ENCODE data around the gene PRKCB. TPM values are rescaled to one million over a fixed set of nuclear protein-coding genes. Genes with fewer than 3 reads are reported as not detected.

Gene PRKCB
- total RNA-seq, 6 donors from 2014 or later = 9.6 to 28.0 (median 13.9) TPM

GRCh38 chr16:23821467-23821866 is 14.3 kb upstream of the PRKCB start:
- Histone ChIP-seq H3K4me3 (no peak overlapping the region), H3K9me3 (no peaks in the 10 kb centered on the region), H3K27me3 (no peaks in the 10 kb centered on the region), H3K27ac (no peak overlapping the region), H3K36me3 (no peaks in the 10 kb centered on the region), H3K4me1 (peaks cover 0 to 6% (median 0%) of the 10 kb centered on the region in 4 donors)
- ATAC-seq (ENCODE audit: low FRiP score in 2 of 2) (no peak), DNase-seq (no peak)
- 62 to 84% methylated on average over 4 of the region's 4 CpGs for WGBS, 2 donors
- TF ChIP-seq CTCF (IDR thresholded peaks at IDR 0.05) (no peak), POLR2A (IDR thresholded peaks at IDR 0.05) (no peak), POLR2AphosphoS5 (IDR thresholded peaks at IDR 0.05) (no peak), EP300 (IDR thresholded peaks at IDR 0.05) (no peak)

- no peak for ATAC-seq (ENCODE audit: low FRiP score in 2 of 2)
- no peak overlapping the region for H3K27ac ChIP-seq
- no peaks in the 10 kb centered on the region for H3K27me3 ChIP-seq
- DNase-seq = no peak
- TF ChIP-seq CTCF (IDR thresholded peaks at IDR 0.05) = no peak
- TF ChIP-seq POLR2A (IDR thresholded peaks at IDR 0.05) = no peak
- TF ChIP-seq POLR2AphosphoS5 (IDR thresholded peaks at IDR 0.05) = no peak
- no peak for TF ChIP-seq EP300 (IDR thresholded peaks at IDR 0.05)
- WGBS, 2 donors = 73 to 86% methylated on average over 6 of the region's 6 CpGs
- no peak overlapping the region for H3K4me3 ChIP-seq
- no peaks in the 10 kb centered on the region for H3K36me3 ChIP-seq
- H3K4me1 ChIP-seq = peaks cover 0 to 6% (median 0%) of the 10 kb centered on the region in 4 donors
- no peaks in the 10 kb centered on the region for H3K9me3 ChIP-seq
Measured at GRCh38 chr16:23821875-23822688, 13.7 kb upstream of the PRKCB start.

GRCh38 chr16:23823475-23824384 is 12.1 kb upstream of the PRKCB start:
- 68 to 70% methylated on average over 9 of the region's 9 CpGs for WGBS, 2 donors
- peaks cover 0 to under 1% (median 0%) of the 10 kb centered on the region in 4 donors for H3K9me3 ChIP-seq
- TF ChIP-seq EP300 (IDR thresholded peaks at IDR 0.05) = no peak
- TF ChIP-seq POLR2AphosphoS5 (IDR thresholded peaks at IDR 0.05) = no peak
- no peak for TF ChIP-seq CTCF (IDR thresholded peaks at IDR 0.05)
- no peak for TF ChIP-seq POLR2A (IDR thresholded peaks at IDR 0.05)
- ATAC-seq (ENCODE audit: low FRiP score in 2 of 2) (no peak), DNase-seq (no peak)
- no peak overlapping the region for H3K4me3 ChIP-seq
- H3K36me3 ChIP-seq = no peaks in the 10 kb centered on the region
- H3K27me3 ChIP-seq = no peaks in the 10 kb centered on the region
- peaks cover 0 to 6% (median 0%) of the 10 kb centered on the region in 4 donors for H3K4me1 ChIP-seq
- no peak overlapping the region for H3K27ac ChIP-seq

GRCh38 chr16:23824909-23825308 is 10.9 kb upstream of the PRKCB start:
- no peaks in the 10 kb centered on the region for H3K27me3 ChIP-seq
- 65 to 66% methylated on average over 4 of the region's 4 CpGs for WGBS, 2 donors
- peaks cover 0 to 7% (median 4%) of the 10 kb centered on the region in 4 donors for H3K9me3 ChIP-seq
- peaks cover 0 to 6% (median 0%) of the 10 kb centered on the region in 4 donors for H3K4me1 ChIP-seq
- no peak overlapping the region for H3K27ac ChIP-seq
- TF ChIP-seq POLR2A (IDR thresholded peaks at IDR 0.05) (no peak), CTCF (IDR thresholded peaks at IDR 0.05) (no peak), EP300 (IDR thresholded peaks at IDR 0.05) (no peak), POLR2AphosphoS5 (IDR thresholded peaks at IDR 0.05) (no peak)
- H3K36me3 ChIP-seq = no peaks in the 10 kb centered on the region
- no peak overlapping the region for H3K4me3 ChIP-seq
- DNase-seq (no peak), ATAC-seq (ENCODE audit: low FRiP score in 2 of 2) (no peak)

Measured in upper lobe of left lung (tissue), 6 donors.